HepG2 (cell line): ENCODE data around the gene ITM2B. TPM values are rescaled to one million over a fixed set of nuclear protein-coding genes. Genes with fewer than 3 reads are reported as not detected.

ENCODE experiments used
- ATF7-NPFF ChIP-seq: sonication (generic); formaldehyde crosslinking; IDR thresholded peaks from 2 replicates; pipeline ENCODE4 v1.8.1; 2023; ENCODE audit warnings: mild to moderate bottlenecking, low read depth, missing genetic modification reagents, moderate library complexity
- ERF ChIP-seq: IDR thresholded peaks from 2 replicates; pipeline ENCODE4 v1.6.1; 2018; ENCODE audit warnings: missing biosample characterization, missing genetic modification reagents
- GLMP ChIP-seq: sonication (generic); formaldehyde crosslinking; IDR thresholded peaks from 2 replicates; pipeline ENCODE4 v1.9.0; 2021; ENCODE audit warnings: missing genetic modification reagents, mild to moderate bottlenecking, borderline replicate concordance
- HINFP ChIP-seq: sonication (generic); formaldehyde crosslinking; IDR thresholded peaks from 2 replicates; pipeline ENCODE4 v1.4.0; 2020; ENCODE audit warnings: low read depth, mild to moderate bottlenecking, missing genetic modification reagents
- MAFG ChIP-seq: sonication (generic); formaldehyde crosslinking; IDR thresholded peaks from 2 replicates; pipeline ENCODE4 v1.5.1; 2020; ENCODE audit warnings: mild to moderate bottlenecking, missing genetic modification reagents
- MIER3 ChIP-seq: IDR thresholded peaks from 2 replicates; pipeline ENCODE4 v1.6.1; 2016; ENCODE audit warnings: missing compliant biosample characterization, borderline replicate concordance
- NCOA5 ChIP-seq: sonication (generic); formaldehyde crosslinking; IDR thresholded peaks from 2 replicates; pipeline ENCODE4 v1.4.0; 2020; ENCODE audit warnings: missing genetic modification reagents
- NR2F6 ChIP-seq, 2 experiments: IDR thresholded peaks; 2 replicates each; pipeline ENCODE4 v1.6.1; 2016; ENCODE audit warnings: antibody characterized with exemption in 1 of 2, mild to moderate bottlenecking in 1 of 2
- PHF21A ChIP-seq: sonication (generic); formaldehyde crosslinking; IDR thresholded peaks from 2 replicates; pipeline ENCODE4 v1.5.0; 2020; ENCODE audit warnings: mild to moderate bottlenecking, missing genetic modification reagents
- POLR2AphosphoS5 ChIP-seq: IDR thresholded peaks from 2 replicates; pipeline ENCODE4 v1.6.1; 2012; ENCODE audit warnings: low read depth, low read length
- ZFP41 ChIP-seq: sonication (generic); formaldehyde crosslinking; IDR thresholded peaks from 2 replicates; pipeline ENCODE4 v1.4.0; 2020; ENCODE audit warnings: mild to moderate bottlenecking, missing genetic modification reagents, borderline replicate concordance
- ZMYM2 ChIP-seq: sonication (generic); formaldehyde crosslinking; IDR thresholded peaks from 2 replicates; pipeline ENCODE4 v1.8.0; 2022; ENCODE audit warnings: mild to moderate bottlenecking, missing genetic modification reagents
- ZNF180 ChIP-seq: sonication (generic); formaldehyde crosslinking; IDR thresholded peaks from 2 replicates; pipeline ENCODE4 v1.4.0; 2020; ENCODE audit warnings: low read depth, missing genetic modification reagents, borderline replicate concordance
- ZNF24 ChIP-seq: fragments of 450-650 bp; IDR thresholded peaks from 2 replicates; pipeline ENCODE4 v1.6.1; 2017; ENCODE audit warnings: antibody characterized with exemption, mild to moderate bottlenecking
- ZNF30 ChIP-seq: sonication (generic); formaldehyde crosslinking; IDR thresholded peaks from 2 replicates; pipeline ENCODE4 v1.5.0; 2020; ENCODE audit warnings: mild to moderate bottlenecking, missing genetic modification reagents
- ZNF569 ChIP-seq: sonication (generic); formaldehyde crosslinking; IDR thresholded peaks from 2 replicates; pipeline ENCODE4 v1.5.0; 2020; ENCODE audit warnings: mild to moderate bottlenecking, missing genetic modification reagents, moderate library complexity, borderline replicate concordance
- ZNF878 ChIP-seq: sonication (generic); formaldehyde crosslinking; IDR thresholded peaks from 2 replicates; pipeline ENCODE4 v1.8.1; 2023; ENCODE audit warnings: mild to moderate bottlenecking, missing genetic modification reagents, moderate library complexity
- ZSCAN31 ChIP-seq: sonication (generic); formaldehyde crosslinking; IDR thresholded peaks from 2 replicates; pipeline ENCODE4 v1.5.0; 2020; ENCODE audit warnings: low read depth, mild to moderate bottlenecking, missing genetic modification reagents
- ZXDC ChIP-seq: sonication (generic); formaldehyde crosslinking; IDR thresholded peaks from 2 replicates; pipeline ENCODE4 v1.5.0; 2020; ENCODE audit warnings: mild to moderate bottlenecking, missing genetic modification reagents
- polyA plus RNA-seq, 8 experiments: library from polyadenylated mRNA; depleted of rRNA in 3 of 8; stranded (reverse) in 7 of 8; unstranded in 1 of 8; fragments of >200 nt; fragmentation: Illumina TruSeq in 4 of 8; extraction: Trizol in 4 of 8; gene quantifications; 2 replicates each; pipeline versions ENCODE4 v1.2.1 to v1.2.3, GENCODE V29; 2011 to 2016; ENCODE audit warnings: low read depth in 4 of 8, missing spikeins in 1 of 8, mixed read lengths in 1 of 8; ENCODE audit not compliant: insufficient read depth in 1 of 8
- total RNA-seq, 5 experiments: library from RNA; depleted of rRNA; stranded (reverse); fragments of >200 nt; fragmentation: Illumina TruSeq; extraction: Trizol; gene quantifications; 2 replicates each; pipeline ENCODE4 v1.2.3, GENCODE V29; 2016; ENCODE audit warnings: low read depth in 1 of 5
- TF ChIP-seq, protein P1 (sequence below): sonication (generic); formaldehyde crosslinking; IDR thresholded peaks from 2 replicates; pipeline ENCODE4 v1.4.0; 2020; ENCODE audit warnings: missing genetic modification reagents, borderline replicate concordance
- TF ChIP-seq, protein P2 (sequence below): sonication (generic); formaldehyde crosslinking; IDR thresholded peaks from 2 replicates; pipeline ENCODE4 v1.4.0; 2020; ENCODE audit warnings: mild to moderate bottlenecking, missing genetic modification reagents, borderline replicate concordance

Gene ITM2B
- total and polyA plus RNA-seq, 2 of the 13 experiments (the other 11 are each of a cell fraction or from before 2014, with no cell fraction given) = 158 to 373 TPM

GRCh38 chr13:48253849-48254248 is 20.8 kb downstream of the ITM2B start (continued):
- TF ChIP-seq ZMYM2 (no peak), MAFG (CRISPR knock-in tag) (no peak), ZNF24 (no peak), PHF21A (CRISPR knock-in tag) (peak; percentile 60; the same call in 1 of the 2 replicates), POLR2AphosphoS5 (no peak), NCOA5 (CRISPR knock-in tag) (no peak), ZNF180 (no peak), NR2F6 (IDR thresholded peaks at IDR 0.05) (no peak; the same call in 1 of the 2 replicates), NR2F6 (CRISPR knock-in tag; IDR thresholded peaks at IDR 0.05) (peak; percentile 32; the same call in 1 of the 2 replicates), GLMP (CRISPR knock-in tag) (no peak), HINFP (CRISPR knock-in tag) (no peak), ATF7-NPFF (CRISPR knock-in tag) (no peak), ZXDC (CRISPR knock-in tag) (no peak), ZNF878 (CRISPR knock-in tag) (no peak), ZNF30 (CRISPR knock-in tag) (no peak), MIER3 (CRISPR knock-in tag) (peak; percentile 42; the same call in 1 of the 2 replicates), ZNF569 (no peak), ERF (no peak), ZFP41 (no peak), ZSCAN31 (no peak)
- TF ChIP-seq, protein P1, sequence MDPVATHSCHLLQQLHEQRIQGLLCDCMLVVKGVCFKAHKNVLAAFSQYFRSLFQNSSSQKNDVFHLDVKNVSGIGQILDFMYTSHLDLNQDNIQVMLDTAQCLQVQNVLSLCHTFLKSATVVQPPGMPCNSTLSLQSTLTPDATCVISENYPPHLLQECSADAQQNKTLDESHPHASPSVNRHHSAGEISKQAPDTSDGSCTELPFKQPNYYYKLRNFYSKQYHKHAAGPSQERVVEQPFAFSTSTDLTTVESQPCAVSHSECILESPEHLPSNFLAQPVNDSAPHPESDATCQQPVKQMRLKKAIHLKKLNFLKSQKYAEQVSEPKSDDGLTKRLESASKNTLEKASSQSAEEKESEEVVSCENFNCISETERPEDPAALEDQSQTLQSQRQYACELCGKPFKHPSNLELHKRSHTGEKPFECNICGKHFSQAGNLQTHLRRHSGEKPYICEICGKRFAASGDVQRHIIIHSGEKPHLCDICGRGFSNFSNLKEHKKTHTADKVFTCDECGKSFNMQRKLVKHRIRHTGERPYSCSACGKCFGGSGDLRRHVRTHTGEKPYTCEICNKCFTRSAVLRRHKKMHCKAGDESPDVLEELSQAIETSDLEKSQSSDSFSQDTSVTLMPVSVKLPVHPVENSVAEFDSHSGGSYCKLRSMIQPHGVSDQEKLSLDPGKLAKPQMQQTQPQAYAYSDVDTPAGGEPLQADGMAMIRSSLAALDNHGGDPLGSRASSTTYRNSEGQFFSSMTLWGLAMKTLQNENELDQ (CRISPR knock-in tag) = no peak
- TF ChIP-seq, protein P2, sequence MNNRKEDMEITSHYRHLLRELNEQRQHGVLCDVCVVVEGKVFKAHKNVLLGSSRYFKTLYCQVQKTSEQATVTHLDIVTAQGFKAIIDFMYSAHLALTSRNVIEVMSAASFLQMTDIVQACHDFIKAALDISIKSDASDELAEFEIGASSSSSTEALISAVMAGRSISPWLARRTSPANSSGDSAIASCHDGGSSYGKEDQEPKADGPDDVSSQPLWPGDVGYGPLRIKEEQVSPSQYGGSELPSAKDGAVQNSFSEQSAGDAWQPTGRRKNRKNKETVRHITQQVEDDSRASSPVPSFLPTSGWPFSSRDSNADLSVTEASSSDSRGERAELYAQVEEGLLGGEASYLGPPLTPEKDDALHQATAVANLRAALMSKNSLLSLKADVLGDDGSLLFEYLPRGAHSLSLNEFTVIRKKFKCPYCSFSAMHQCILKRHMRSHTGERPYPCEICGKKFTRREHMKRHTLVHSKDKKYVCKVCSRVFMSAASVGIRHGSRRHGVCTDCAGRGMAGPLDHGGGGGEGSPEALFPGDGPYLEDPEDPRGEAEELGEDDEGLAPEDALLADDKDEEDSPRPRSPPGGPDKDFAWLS (CRISPR knock-in tag) = no peak
